ENCODE data around the gene CMBL. TPM values are rescaled to one million over a fixed set of nuclear protein-coding genes. Genes with fewer than 3 reads are reported as not detected.
A peak's percentile ranks its signal among the peaks of the same experiment; 100 is the strongest.

Gene CMBL
- total and polyA plus RNA-seq, 8 donors: 2.7 to 153 (median 19.0) TPM; not detected in 1

GRCh38 chr5:10339058-10339811 is 31.5 kb upstream of the CMBL start:
- H3K36me3 ChIP-seq: no peaks in the 10 kb centered on the region
- TF ChIP-seq POLR2AphosphoS5 (IDR thresholded peaks at IDR 0.05) (no peak), EP300 (IDR thresholded peaks at IDR 0.05) (no peak), POLR2A (IDR thresholded peaks at IDR 0.05) (no peak)
- TF ChIP-seq, protein P1, sequence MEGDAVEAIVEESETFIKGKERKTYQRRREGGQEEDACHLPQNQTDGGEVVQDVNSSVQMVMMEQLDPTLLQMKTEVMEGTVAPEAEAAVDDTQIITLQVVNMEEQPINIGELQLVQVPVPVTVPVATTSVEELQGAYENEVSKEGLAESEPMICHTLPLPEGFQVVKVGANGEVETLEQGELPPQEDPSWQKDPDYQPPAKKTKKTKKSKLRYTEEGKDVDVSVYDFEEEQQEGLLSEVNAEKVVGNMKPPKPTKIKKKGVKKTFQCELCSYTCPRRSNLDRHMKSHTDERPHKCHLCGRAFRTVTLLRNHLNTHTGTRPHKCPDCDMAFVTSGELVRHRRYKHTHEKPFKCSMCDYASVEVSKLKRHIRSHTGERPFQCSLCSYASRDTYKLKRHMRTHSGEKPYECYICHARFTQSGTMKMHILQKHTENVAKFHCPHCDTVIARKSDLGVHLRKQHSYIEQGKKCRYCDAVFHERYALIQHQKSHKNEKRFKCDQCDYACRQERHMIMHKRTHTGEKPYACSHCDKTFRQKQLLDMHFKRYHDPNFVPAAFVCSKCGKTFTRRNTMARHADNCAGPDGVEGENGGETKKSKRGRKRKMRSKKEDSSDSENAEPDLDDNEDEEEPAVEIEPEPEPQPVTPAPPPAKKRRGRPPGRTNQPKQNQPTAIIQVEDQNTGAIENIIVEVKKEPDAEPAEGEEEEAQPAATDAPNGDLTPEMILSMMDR (IDR thresholded peaks at IDR 0.05): no peak
- peaks cover under 1 to 7% (median 2%) of the 10 kb centered on the region in 4 donors for H3K4me1 ChIP-seq
- WGBS, 5 donors: 71 to 77% (median 74%) methylated on average over 18 to 19 of the region's 19 CpGs
- no peak overlapping the region for H3K4me3 ChIP-seq
- H3K27ac ChIP-seq: no peak overlapping the region
- no peaks in the 10 kb centered on the region for H3K9me3 ChIP-seq
- intact Hi-C loops (cut with DNase I; ENCODE audit: low total_unique reads): no loop called here
- peak in 1 of 2 donors; percentile 68 for DNase-seq
- peaks cover 0 to 1% (median 0%) of the 10 kb centered on the region in 3 donors for H3K27me3 ChIP-seq

- H3K9me3 ChIP-seq: no peaks in the 10 kb centered on the region
- intact Hi-C loops (cut with DNase I; ENCODE audit: low total_unique reads): no loop called here
- 85 to 91% (median 90%) methylated on average over 2 of the region's 2 CpGs for WGBS, 5 donors
- H3K4me1 ChIP-seq: peaks cover 6 to 13% (median 7%) of the 10 kb centered on the region in 4 donors
- no peak for DNase-seq
- no peak overlapping the region for H3K4me3 ChIP-seq
- no peak overlapping the region for H3K27ac ChIP-seq
- peaks cover 0 to 7% (median 0%) of the 10 kb centered on the region in 3 donors for H3K27me3 ChIP-seq
- H3K36me3 ChIP-seq: no peaks in the 10 kb centered on the region
- TF ChIP-seq, protein P1 (IDR thresholded peaks at IDR 0.05): no peak
- TF ChIP-seq EP300 (IDR thresholded peaks at IDR 0.05): no peak
Observed at GRCh38 chr5:10338686-10339057, 31.0 kb upstream of the CMBL start.

DNA sequence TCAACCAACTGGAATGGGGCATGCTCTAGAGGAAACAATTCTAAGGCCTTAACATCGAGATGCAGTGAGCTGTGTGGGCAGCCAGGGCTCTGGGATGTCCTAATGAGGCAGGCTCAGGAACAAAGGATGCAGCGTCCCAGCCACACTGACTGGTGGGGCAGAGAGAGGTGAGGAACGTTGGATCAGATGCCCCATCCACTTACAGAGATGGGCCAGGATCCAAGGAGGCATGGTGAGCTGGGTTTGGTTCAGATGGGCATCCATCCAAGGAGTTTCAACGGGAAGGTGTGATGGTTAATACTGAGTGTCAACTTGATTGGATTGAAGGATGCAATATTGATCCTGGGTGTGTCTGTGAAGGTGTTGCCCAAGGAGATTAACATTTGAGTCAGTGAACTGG is 30.3 kb upstream of the CMBL start:
- H3K36me3 ChIP-seq: no peaks in the 10 kb centered on the region
- no peak overlapping the region for H3K4me3 ChIP-seq
- DNase-seq: no peak
- peaks cover 10 to 18% (median 13%) of the 10 kb centered on the region in 4 donors for H3K4me1 ChIP-seq
- WGBS, 5 donors: 73 to 81% (median 75%) methylated on average over 4 of the region's 4 CpGs
- H3K27ac ChIP-seq: no peak overlapping the region
- TF ChIP-seq POLR2AphosphoS5 (IDR thresholded peaks at IDR 0.05) (no peak), EP300 (IDR thresholded peaks at IDR 0.05) (no peak), POLR2A (IDR thresholded peaks at IDR 0.05) (no peak)
- TF ChIP-seq, protein P1 (IDR thresholded peaks at IDR 0.05): no peak
- H3K27me3 ChIP-seq: peaks cover 0 to 14% (median 4%) of the 10 kb centered on the region in 3 donors
- no peaks in the 10 kb centered on the region for H3K9me3 ChIP-seq
- intact Hi-C loops (cut with DNase I; ENCODE audit: low total_unique reads): no loop called here

DNA sequence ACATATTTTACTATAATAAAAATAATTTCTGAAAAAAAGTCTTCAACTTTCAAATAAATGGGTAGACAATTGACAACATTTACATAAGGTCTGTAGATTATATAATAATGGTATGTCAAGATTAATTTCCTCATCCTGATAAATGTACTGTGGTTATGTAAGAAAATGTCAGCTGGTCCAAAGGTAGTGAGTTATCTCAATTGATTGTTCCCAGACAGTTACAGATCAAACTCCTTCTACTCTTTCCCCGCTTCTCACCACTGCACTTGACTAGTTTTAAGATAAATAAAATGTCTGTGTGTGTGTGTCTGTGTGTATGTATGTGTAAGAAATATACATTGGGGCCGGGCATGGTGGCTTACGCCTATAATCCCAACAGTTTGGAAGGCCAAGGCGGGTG is 29.4 kb upstream of the CMBL start:
- no peak for DNase-seq
- H3K9me3 ChIP-seq: no peaks in the 10 kb centered on the region
- H3K27ac ChIP-seq: no peak overlapping the region
- H3K4me3 ChIP-seq: no peak overlapping the region
- H3K4me1 ChIP-seq: peaks cover 12 to 25% (median 19%) of the 10 kb centered on the region in 4 donors
- WGBS, 5 donors: 82 to 88% (median 84%) methylated on average over 4 of the region's 4 CpGs
- TF ChIP-seq POLR2AphosphoS5 (IDR thresholded peaks at IDR 0.05): no peak
- TF ChIP-seq POLR2A (IDR thresholded peaks at IDR 0.05): no peak
- TF ChIP-seq EP300 (IDR thresholded peaks at IDR 0.05): no peak
- TF ChIP-seq, protein P1 (IDR thresholded peaks at IDR 0.05): no peak
- H3K27me3 ChIP-seq: peaks cover 0 to 19% (median 4%) of the 10 kb centered on the region in 3 donors
- H3K36me3 ChIP-seq: no peaks in the 10 kb centered on the region
- intact Hi-C loops (cut with DNase I; ENCODE audit: low total_unique reads): no loop called here
